ENCODE data around the gene PUS7.
A peak's percentile ranks its signal among the peaks of the same experiment; 100 is the strongest.

Gene PUS7

GRCh38 chr7:105512415-105512814, 9.7 kb downstream of the PUS7 start:
- Mint-ChIP-seq H3K4me3 (no peak overlapping the region), H3K27ac (no peak overlapping the region), H3K4me1 (no peaks in the 10 kb centered on the region), H3K9me3 (no peaks in the 10 kb centered on the region), H3K36me3 (ENCODE audit: low read depth) (peaks cover 33% of the 10 kb centered on the region), H3K27me3 (ENCODE audit: low read depth) (no peaks in the 10 kb centered on the region)
- TF ChIP-seq CTCF (IDR thresholded peaks at IDR 0.05; ENCODE audit: unreplicated experiment in 3 of 3): no peak

- H3K27ac Mint-ChIP-seq: no peak overlapping the region
These were observed 19.9 kb downstream of the PUS7 start for GRCh38 chr7:105502173-105502572.

GRCh38 chr7:105497016-105497415, 25.1 kb downstream of the PUS7 start:
- Mint-ChIP-seq H3K27me3 (ENCODE audit: low read depth) (no peaks in the 10 kb centered on the region), H3K36me3 (ENCODE audit: low read depth) (peaks cover 23% of the 10 kb centered on the region), H3K4me3 (no peak overlapping the region), H3K27ac (no peak overlapping the region), H3K9me3 (no peaks in the 10 kb centered on the region), H3K4me1 (no peaks in the 10 kb centered on the region)
- no peak for TF ChIP-seq CTCF (IDR thresholded peaks at IDR 0.05; ENCODE audit: unreplicated experiment in 3 of 3)

More at GRCh38 chr7:105502173-105502572, 19.9 kb downstream of the PUS7 start:
- TF ChIP-seq CTCF (IDR thresholded peaks at IDR 0.05; ENCODE audit: unreplicated experiment in 3 of 3): no peak
- Mint-ChIP-seq H3K4me1 (no peaks in the 10 kb centered on the region), H3K36me3 (ENCODE audit: low read depth) (peaks cover 48% of the 10 kb centered on the region), H3K4me3 (no peak overlapping the region), H3K27me3 (ENCODE audit: low read depth) (no peaks in the 10 kb centered on the region), H3K9me3 (no peaks in the 10 kb centered on the region)

GRCh38 chr7:105496521-105496920, 25.6 kb downstream of the PUS7 start:
- no peak for TF ChIP-seq CTCF (IDR thresholded peaks at IDR 0.05; ENCODE audit: unreplicated experiment in 3 of 3)

GRCh38 chr7:105493923-105494315, 28.2 kb downstream of the PUS7 start:
- peaks cover 8% of the 10 kb centered on the region for H3K36me3 Mint-ChIP-seq (ENCODE audit: low read depth)
- H3K4me3 Mint-ChIP-seq: no peak overlapping the region
- no peak for TF ChIP-seq CTCF (IDR thresholded peaks at IDR 0.05; ENCODE audit: unreplicated experiment in 3 of 3)
- H3K4me1 Mint-ChIP-seq: no peaks in the 10 kb centered on the region
- H3K9me3 Mint-ChIP-seq: no peaks in the 10 kb centered on the region
- no peaks in the 10 kb centered on the region for H3K27me3 Mint-ChIP-seq (ENCODE audit: low read depth)
- H3K27ac Mint-ChIP-seq: peak overlapping the region; percentile 65 to 90 (median 73)

More at GRCh38 chr7:105496521-105496920, 25.6 kb downstream of the PUS7 start:
- H3K27ac Mint-ChIP-seq: no peak overlapping the region
- H3K36me3 Mint-ChIP-seq (ENCODE audit: low read depth): peaks cover 22% of the 10 kb centered on the region
- H3K4me3 Mint-ChIP-seq: no peak overlapping the region
- H3K4me1 Mint-ChIP-seq: no peaks in the 10 kb centered on the region
- H3K9me3 Mint-ChIP-seq: no peaks in the 10 kb centered on the region
- H3K27me3 Mint-ChIP-seq (ENCODE audit: low read depth): no peaks in the 10 kb centered on the region

GRCh38 chr7:105493196-105493922, 28.7 kb downstream of the PUS7 start:
- Mint-ChIP-seq H3K36me3 (ENCODE audit: low read depth) (peaks cover 5% of the 10 kb centered on the region), H3K27me3 (ENCODE audit: low read depth) (no peaks in the 10 kb centered on the region), H3K9me3 (no peaks in the 10 kb centered on the region), H3K27ac (peak overlapping the region; percentile 65 to 90 (median 73)), H3K4me1 (no peaks in the 10 kb centered on the region), H3K4me3 (no peak overlapping the region)
- TF ChIP-seq CTCF (IDR thresholded peaks at IDR 0.05; ENCODE audit: unreplicated experiment in 3 of 3): no peak
